ENCODE measurements around the gene FNDC3B. TPM values are rescaled to one million over a fixed set of nuclear protein-coding genes. Genes with fewer than 3 reads are reported as not detected.

FNDC3B gene
- polyA plus RNA-seq, 2 of the 4 experiments (the other 2 are of a cell fraction): 29.5 to 33.6 TPM

DNA sequence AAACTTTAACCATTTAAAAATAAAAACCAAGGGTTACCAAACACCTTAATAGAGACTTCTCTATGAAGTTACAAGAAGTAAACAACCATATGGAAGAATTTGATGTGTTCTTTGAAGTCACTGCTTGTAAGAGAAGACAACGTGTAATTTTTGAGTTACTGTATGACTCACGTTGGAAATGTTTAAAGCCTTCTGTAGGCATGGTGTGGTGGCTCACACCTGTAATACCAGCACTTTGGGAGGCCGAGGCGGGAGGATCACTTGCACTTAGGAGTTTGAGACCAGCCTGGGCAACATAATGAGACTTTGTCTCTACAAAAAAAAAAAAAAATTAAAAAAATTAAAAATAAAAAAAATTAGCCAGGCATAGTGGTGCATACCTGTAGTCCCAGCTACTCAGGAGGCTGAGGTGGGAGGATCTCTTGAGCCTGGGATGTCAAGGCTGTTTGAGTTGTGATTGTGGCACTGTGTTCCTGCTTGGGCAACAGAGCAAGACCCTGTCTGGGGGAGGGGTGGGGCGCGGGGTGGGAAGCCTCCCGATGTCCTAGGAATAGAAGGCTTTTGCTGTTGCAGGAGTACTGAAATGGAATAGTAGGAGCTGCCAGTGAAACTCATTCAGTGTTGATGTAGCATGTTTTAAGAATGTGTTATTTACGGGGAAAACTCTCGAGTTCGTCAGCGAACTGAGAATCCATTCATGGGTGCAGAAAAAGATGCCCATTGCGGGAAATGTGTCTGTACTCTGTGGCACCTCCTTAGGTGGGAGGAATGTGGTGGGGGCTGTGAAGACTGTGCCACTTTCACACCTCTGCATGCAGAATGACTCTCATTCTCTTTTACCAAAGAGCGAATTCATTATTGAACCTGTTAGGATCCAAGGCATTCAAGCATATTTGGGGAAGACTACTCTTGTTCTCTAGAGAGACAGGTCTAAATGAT is 134.2 kb downstream of the FNDC3B start:
- ATAC-seq (no peak), DNase-seq (ENCODE audit: low read depth in 1 of 2, low spot score in 1 of 2) (no peak), FAIRE-seq (no peak)
- Histone ChIP-seq H3K4me3 (no peak overlapping the region), H3K4me2 (no peak overlapping the region; the same call in 2 of the 3 replicates), H3K9me3 (no peaks in the 10 kb centered on the region), H3K27ac (peak overlapping the region; percentile 51 to 78; a peak in 5 of 6 replicates), H3K4me1 (peaks cover 92% of the 10 kb centered on the region)
- 83% methylated on average over 13 of the region's 13 CpGs for WGBS (ENCODE audit: missing lambda C conversion rate)
- POLR2A ChIA-PET: no interaction called here
- CTCF ChIA-PET: interaction anchor here (1.2 kb wide), 1 partner anchor 68 kb away, joined by 3 read pairs; no protein-coding TSS in a partner anchor
- TF ChIP-seq, protein P1, sequence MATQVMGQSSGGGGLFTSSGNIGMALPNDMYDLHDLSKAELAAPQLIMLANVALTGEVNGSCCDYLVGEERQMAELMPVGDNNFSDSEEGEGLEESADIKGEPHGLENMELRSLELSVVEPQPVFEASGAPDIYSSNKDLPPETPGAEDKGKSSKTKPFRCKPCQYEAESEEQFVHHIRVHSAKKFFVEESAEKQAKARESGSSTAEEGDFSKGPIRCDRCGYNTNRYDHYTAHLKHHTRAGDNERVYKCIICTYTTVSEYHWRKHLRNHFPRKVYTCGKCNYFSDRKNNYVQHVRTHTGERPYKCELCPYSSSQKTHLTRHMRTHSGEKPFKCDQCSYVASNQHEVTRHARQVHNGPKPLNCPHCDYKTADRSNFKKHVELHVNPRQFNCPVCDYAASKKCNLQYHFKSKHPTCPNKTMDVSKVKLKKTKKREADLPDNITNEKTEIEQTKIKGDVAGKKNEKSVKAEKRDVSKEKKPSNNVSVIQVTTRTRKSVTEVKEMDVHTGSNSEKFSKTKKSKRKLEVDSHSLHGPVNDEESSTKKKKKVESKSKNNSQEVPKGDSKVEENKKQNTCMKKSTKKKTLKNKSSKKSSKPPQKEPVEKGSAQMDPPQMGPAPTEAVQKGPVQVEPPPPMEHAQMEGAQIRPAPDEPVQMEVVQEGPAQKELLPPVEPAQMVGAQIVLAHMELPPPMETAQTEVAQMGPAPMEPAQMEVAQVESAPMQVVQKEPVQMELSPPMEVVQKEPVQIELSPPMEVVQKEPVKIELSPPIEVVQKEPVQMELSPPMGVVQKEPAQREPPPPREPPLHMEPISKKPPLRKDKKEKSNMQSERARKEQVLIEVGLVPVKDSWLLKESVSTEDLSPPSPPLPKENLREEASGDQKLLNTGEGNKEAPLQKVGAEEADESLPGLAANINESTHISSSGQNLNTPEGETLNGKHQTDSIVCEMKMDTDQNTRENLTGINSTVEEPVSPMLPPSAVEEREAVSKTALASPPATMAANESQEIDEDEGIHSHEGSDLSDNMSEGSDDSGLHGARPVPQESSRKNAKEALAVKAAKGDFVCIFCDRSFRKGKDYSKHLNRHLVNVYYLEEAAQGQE (IDR thresholded peaks at IDR 0.05): no peak
- TF ChIP-seq ESRRA (IDR thresholded peaks at IDR 0.05; ENCODE audit: borderline replicate concordance, low read length) (no peak), PHF8 (IDR thresholded peaks at IDR 0.05; ENCODE audit: borderline replicate concordance, low read depth) (no peak), POLR2AphosphoS2 (conservative IDR thresholded peaks at IDR 0.05; ENCODE audit: low read length) (no peak), SREBF2 (IDR thresholded peaks at IDR 0.05) (no peak), FOXS1 (CRISPR knock-in tag; IDR thresholded peaks at IDR 0.05) (no peak), ZFP36 (IDR thresholded peaks at IDR 0.05; ENCODE audit: borderline replicate concordance, partially characterized antibody) (no peak), RAD21 (conservative IDR thresholded peaks at IDR 0.05 in 1 of 2, IDR thresholded peaks at IDR 0.05 in 1 of 2) (no peak), NPAS2 (CRISPR knock-in tag; IDR thresholded peaks at IDR 0.05; ENCODE audit: borderline replicate concordance) (no peak), HOXB5 (CRISPR knock-in tag; IDR thresholded peaks at IDR 0.05) (no peak), RCOR1 (IDR thresholded peaks at IDR 0.05; ENCODE audit: low read depth, low read length) (no peak), EP300 (IDR thresholded peaks at IDR 0.05) (no peak), JUNB (IDR thresholded peaks at IDR 0.05) (no peak), EHF (CRISPR knock-in tag; IDR thresholded peaks at IDR 0.05) (no peak)
- TF ChIP-seq, protein P2, sequence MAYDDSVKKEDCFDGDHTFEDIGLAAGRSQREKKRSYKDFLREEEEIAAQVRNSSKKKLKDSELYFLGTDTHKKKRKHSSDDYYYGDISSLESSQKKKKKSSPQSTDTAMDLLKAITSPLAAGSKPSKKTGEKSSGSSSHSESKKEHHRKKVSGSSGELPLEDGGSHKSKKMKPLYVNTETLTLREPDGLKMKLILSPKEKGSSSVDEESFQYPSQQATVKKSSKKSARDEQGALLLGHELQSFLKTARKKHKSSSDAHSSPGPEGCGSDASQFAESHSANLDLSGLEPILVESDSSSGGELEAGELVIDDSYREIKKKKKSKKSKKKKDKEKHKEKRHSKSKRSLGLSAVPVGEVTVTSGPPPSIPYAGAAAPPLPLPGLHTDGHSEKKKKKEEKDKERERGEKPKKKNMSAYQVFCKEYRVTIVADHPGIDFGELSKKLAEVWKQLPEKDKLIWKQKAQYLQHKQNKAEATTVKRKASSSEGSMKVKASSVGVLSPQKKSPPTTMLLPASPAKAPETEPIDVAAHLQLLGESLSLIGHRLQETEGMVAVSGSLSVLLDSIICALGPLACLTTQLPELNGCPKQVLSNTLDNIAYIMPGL (CRISPR knock-in tag; IDR thresholded peaks at IDR 0.05; ENCODE audit: borderline replicate concordance): no peak
- TF ChIP-seq, protein P3, sequence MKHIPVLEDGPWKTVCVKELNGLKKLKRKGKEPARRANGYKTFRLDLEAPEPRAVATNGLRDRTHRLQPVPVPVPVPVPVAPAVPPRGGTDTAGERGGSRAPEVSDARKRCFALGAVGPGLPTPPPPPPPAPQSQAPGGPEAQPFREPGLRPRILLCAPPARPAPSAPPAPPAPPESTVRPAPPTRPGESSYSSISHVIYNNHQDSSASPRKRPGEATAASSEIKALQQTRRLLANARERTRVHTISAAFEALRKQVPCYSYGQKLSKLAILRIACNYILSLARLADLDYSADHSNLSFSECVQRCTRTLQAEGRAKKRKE (CRISPR knock-in tag; IDR thresholded peaks at IDR 0.05; ENCODE audit: low read depth): no peak

DNA sequence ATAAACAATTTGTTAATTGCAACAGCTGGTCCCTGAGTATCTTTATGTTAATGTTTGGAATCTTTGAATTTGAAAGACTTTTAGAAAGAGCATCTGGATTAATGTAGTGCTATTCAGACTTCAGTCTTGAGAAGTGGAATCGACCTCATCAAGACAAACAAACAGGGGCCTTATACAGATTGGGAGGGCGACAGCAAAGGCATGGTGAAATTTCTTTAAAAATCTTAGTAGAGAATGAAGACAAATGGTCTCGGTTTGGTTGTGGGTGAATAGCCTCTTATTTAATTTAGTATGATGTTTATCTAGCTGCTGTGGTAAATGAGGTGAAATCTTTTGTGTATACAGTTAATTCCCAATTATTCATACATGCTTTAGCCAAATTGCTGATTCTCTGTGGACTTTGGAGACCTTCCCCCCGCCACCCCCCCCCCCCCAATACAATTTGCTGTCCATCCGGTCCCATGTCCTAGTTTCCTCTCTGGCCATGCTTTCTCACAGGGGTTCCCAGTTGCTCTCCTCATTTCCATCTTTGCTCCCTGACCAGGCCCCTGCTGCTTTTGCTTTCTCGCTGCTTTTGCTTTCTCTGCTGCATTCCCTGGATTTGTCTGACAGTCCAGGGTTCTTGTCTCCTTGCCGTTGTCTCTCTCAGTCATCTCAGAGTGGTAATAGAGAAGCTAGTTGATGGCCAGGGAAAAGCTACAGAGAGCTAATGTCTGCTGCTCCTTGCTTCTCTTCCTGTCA is 135.3 kb downstream of the FNDC3B start:
- FAIRE-seq (no peak), ATAC-seq (no peak), DNase-seq (ENCODE audit: low read depth in 1 of 2, low spot score in 1 of 2) (no peak)
- CTCF ChIA-PET: interaction anchor here (0.6 to 1.2 kb wide), 3 partner anchors 18 to 329 kb away, joined by 3 to 4 read pairs (median 3); no protein-coding TSS in a partner anchor
- Histone ChIP-seq H3K4me2 (peak overlapping the region; percentile 28), H3K4me3 (no peak overlapping the region), H3K4me1 (peaks cover 92% of the 10 kb centered on the region), H3K9me3 (no peaks in the 10 kb centered on the region), H3K27ac (peak overlapping the region; percentile 51 to 78)
- 74% methylated on average over 6 of the region's 7 CpGs for WGBS (ENCODE audit: missing lambda C conversion rate)
- POLR2A ChIA-PET: no interaction called here
- TF ChIP-seq, protein P3 (CRISPR knock-in tag; IDR thresholded peaks at IDR 0.05; ENCODE audit: low read depth): no peak
- no peak for TF ChIP-seq HOXA7 (CRISPR knock-in tag; IDR thresholded peaks at IDR 0.05)
- TF ChIP-seq RCOR1 (IDR thresholded peaks at IDR 0.05; ENCODE audit: low read depth, low read length): no peak
- TF ChIP-seq, protein P4, sequence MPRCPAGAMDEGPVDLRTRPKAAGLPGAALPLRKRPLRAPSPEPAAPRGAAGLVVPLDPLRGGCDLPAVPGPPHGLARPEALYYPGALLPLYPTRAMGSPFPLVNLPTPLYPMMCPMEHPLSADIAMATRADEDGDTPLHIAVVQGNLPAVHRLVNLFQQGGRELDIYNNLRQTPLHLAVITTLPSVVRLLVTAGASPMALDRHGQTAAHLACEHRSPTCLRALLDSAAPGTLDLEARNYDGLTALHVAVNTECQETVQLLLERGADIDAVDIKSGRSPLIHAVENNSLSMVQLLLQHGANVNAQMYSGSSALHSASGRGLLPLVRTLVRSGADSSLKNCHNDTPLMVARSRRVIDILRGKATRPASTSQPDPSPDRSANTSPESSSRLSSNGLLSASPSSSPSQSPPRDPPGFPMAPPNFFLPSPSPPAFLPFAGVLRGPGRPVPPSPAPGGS (IDR thresholded peaks at IDR 0.05): no peak
- TF ChIP-seq MAZ (IDR thresholded peaks at IDR 0.05; ENCODE audit: borderline replicate concordance, low read depth, low read length): no peak
- no peak for TF ChIP-seq ZNF302 (CRISPR knock-in tag; IDR thresholded peaks at IDR 0.05)
- TF ChIP-seq CBX8 (IDR thresholded peaks at IDR 0.05): no peak
- no peak for TF ChIP-seq FOXS1 (CRISPR knock-in tag; IDR thresholded peaks at IDR 0.05)
- TF ChIP-seq FOSL2 (IDR thresholded peaks at IDR 0.05): no peak
- no peak for TF ChIP-seq FOSL2 (CRISPR knock-in tag; IDR thresholded peaks at IDR 0.05)
- no peak for TF ChIP-seq HEYL (CRISPR knock-in tag; IDR thresholded peaks at IDR 0.05)
- TF ChIP-seq RNF2 (IDR thresholded peaks at IDR 0.05; ENCODE audit: borderline replicate concordance, low read depth): no peak
- no peak for TF ChIP-seq CHD2 (IDR thresholded peaks at IDR 0.05; ENCODE audit: low read length, partially characterized antibody)

Measured in A549 (cell line).